Activated naive CD8-positive, alpha-beta T cell (primary cell): ENCODE measurements around the gene ASPG.

Experiments used
- H3K27ac Mint-ChIP-seq: one replicate; pipeline ENCODE4 v1.8.0; 2021; ENCODE audit warnings: mixed read lengths
- H3K27me3 Mint-ChIP-seq: one replicate; pipeline ENCODE4 v1.8.0; 2021; ENCODE audit warnings: mixed read lengths
- H3K36me3 Mint-ChIP-seq: one replicate; pipeline ENCODE4 v1.8.0; 2021; ENCODE audit warnings: mixed read lengths
- H3K4me1 Mint-ChIP-seq: one replicate; pipeline ENCODE4 v1.8.0; 2021; ENCODE audit warnings: low read depth, mixed read lengths
- H3K4me3 Mint-ChIP-seq: one replicate; pipeline ENCODE4 v1.8.0; 2021; ENCODE audit warnings: mild to moderate bottlenecking, mixed read lengths
- H3K9me3 Mint-ChIP-seq: one replicate; pipeline ENCODE4 v1.8.0; 2021; ENCODE audit warnings: low read depth, mixed read lengths

Gene ASPG

GRCh38 chr14:104144911-104145825 is 59.7 kb downstream of the ASPG start:
- no peaks in the 10 kb centered on the region for H3K4me1 Mint-ChIP-seq
- no peaks in the 10 kb centered on the region for H3K27me3 Mint-ChIP-seq
- no peaks in the 10 kb centered on the region for H3K9me3 Mint-ChIP-seq
- no peaks in the 10 kb centered on the region for H3K36me3 Mint-ChIP-seq
- no peak overlapping the region for H3K27ac Mint-ChIP-seq
- H3K4me3 Mint-ChIP-seq: no peak overlapping the region

DNA sequence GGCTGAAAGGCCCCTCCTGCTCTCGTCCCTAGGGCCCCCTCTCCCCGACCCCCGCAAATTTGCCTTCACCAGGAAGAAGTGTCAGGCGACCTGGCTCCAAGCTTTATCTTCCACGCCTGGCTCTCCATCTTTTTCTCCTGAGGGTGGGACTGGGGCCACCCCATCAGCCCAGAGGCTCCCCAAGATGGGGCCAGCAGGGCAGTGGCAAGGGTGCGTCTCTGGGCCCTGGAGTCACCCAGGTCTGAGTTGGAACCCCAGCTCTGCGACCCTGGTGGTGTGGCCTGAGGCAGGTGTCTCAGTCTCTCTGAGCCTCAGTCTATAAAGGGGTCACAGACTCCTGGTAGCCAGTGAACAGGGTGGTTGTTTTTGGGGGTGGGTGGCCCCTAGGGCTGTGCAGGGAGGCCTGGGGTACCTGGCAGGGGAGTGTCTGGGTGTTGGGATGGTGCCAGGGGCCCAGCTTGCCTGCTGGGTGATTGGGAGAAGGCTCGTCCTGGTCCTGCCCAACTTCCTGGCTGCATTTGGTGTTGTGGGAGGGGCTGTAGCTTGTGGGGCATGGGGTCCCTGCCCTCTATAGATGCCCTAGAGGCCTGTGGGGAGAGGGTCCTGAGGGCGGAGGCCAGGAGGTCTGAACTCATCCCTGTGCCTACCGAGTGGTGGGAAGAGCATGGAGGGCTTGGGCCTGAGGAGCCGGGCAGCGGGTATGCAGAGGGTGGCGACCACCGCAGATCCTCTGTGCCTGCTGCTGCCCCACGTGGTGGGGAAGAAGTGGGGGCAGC is 60.5 kb downstream of the ASPG start:
- Mint-ChIP-seq H3K36me3 (no peaks in the 10 kb centered on the region), H3K27ac (no peak overlapping the region), H3K4me3 (no peak overlapping the region), H3K27me3 (no peaks in the 10 kb centered on the region), H3K4me1 (no peaks in the 10 kb centered on the region), H3K9me3 (no peaks in the 10 kb centered on the region)

- H3K36me3 Mint-ChIP-seq: no peaks in the 10 kb centered on the region
- no peak overlapping the region for H3K27ac Mint-ChIP-seq
- no peak overlapping the region for H3K4me3 Mint-ChIP-seq
- H3K9me3 Mint-ChIP-seq: no peaks in the 10 kb centered on the region
- H3K27me3 Mint-ChIP-seq: no peaks in the 10 kb centered on the region
- no peaks in the 10 kb centered on the region for H3K4me1 Mint-ChIP-seq
Measured at GRCh38 chr14:104146651-104147345, 61.3 kb downstream of the ASPG start.

DNA sequence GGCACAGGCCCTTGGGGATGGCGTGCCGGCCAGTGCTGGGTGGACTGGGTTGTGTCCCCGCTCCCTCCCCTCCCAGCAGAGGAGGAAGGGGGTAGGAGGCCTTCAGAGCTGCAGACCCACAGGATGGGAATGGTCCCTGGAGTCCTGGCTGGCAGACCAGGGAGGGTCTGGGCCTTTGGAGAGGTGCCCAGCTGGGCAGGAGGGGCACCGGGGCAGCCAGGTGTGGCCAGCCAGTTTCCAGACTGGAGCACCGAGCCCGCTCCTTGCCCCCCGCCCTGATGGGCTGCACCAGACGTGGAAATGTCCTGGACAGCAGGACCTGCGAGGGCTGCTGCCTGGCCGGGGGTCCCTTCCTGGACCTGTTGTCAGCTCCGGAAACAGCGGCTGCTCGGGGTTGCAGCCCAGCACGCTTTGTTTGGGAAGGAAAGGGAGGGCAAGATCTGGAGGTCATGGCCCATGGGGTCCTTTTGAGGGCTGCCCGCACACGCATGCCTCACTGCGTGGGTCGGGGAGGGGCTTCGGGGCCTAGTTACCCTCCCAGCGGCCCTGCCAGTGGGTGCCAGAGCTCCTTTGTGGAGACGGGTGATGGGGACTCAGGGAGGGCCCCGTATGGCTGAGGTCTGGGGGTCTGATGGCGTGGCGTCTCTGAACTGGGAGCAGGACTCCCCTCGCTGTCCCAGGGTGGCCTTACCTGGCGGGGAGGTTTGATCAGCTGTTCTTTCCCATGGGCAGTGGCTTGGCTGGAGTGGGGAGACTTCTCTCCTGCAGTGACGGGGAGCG is 62.0 kb downstream of the ASPG start:
- no peaks in the 10 kb centered on the region for H3K36me3 Mint-ChIP-seq
- no peaks in the 10 kb centered on the region for H3K4me1 Mint-ChIP-seq
- no peaks in the 10 kb centered on the region for H3K27me3 Mint-ChIP-seq
- no peak overlapping the region for H3K27ac Mint-ChIP-seq
- H3K4me3 Mint-ChIP-seq: no peak overlapping the region
- H3K9me3 Mint-ChIP-seq: no peaks in the 10 kb centered on the region

DNA sequence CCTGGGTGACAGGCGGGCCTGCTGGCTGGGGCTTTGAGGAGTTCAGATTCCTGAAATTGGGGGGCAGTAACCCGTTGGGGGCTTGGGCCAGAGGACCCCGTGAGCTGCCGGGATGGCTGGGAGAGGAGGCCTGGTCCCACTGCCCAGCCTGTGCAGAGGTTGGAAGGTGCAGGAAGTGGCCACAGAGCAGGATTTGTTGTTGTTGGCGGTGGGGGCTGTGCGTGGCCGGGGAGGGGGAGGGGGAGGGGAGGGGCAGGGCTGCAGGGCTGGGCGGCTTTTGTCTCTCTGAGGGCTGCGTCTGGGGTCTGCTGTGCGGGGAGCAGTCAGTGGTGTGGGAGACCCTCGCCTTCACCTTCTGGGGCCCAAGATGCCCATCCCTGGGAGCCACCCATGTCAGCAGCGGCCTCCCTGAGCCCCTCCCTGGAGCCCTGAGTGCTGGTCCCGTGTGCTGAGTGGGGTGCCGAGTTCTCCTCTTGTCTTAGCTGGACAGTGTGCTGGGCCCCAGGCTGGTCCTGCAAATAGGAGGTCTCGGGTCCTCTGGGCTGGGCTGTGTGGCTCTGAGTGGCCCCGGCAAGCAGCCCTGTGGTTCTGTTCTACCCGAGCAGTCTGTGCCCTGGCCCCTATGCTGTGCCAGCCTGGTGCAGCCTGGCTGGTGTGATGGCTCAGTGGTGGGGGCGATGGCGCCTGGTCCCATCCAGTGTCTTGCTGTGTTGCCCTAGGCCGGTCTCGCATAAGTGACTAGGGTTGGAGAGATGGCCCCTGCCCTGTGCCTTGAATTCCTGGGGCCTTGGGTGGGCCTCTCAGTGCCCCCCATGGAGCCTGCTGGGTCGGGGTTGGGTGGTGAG is 63.2 kb downstream of the ASPG start:
- H3K36me3 Mint-ChIP-seq: no peaks in the 10 kb centered on the region
- H3K4me1 Mint-ChIP-seq: no peaks in the 10 kb centered on the region
- no peak overlapping the region for H3K4me3 Mint-ChIP-seq
- no peaks in the 10 kb centered on the region for H3K27me3 Mint-ChIP-seq
- no peaks in the 10 kb centered on the region for H3K9me3 Mint-ChIP-seq
- H3K27ac Mint-ChIP-seq: no peak overlapping the region

DNA sequence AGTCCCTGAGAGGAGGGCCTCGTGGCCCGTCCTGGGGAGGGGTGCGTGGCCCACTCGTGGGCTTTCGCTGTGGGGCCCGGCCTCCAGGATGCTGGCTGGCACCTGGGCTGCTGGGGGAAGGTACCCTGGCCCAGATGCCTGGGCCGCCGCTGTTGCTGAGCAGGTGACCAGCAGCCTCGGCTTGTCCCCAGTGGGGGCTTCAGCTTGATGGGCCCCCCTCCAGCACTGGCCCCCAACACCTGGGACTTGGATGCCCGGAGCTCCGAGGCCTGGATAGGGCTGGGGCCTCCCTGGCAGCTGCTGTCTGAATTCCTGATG is 63.7 kb downstream of the ASPG start:
- no peak overlapping the region for H3K4me3 Mint-ChIP-seq
- no peaks in the 10 kb centered on the region for H3K27me3 Mint-ChIP-seq
- no peaks in the 10 kb centered on the region for H3K9me3 Mint-ChIP-seq
- H3K36me3 Mint-ChIP-seq: no peaks in the 10 kb centered on the region
- H3K4me1 Mint-ChIP-seq: no peaks in the 10 kb centered on the region
- no peak overlapping the region for H3K27ac Mint-ChIP-seq

DNA sequence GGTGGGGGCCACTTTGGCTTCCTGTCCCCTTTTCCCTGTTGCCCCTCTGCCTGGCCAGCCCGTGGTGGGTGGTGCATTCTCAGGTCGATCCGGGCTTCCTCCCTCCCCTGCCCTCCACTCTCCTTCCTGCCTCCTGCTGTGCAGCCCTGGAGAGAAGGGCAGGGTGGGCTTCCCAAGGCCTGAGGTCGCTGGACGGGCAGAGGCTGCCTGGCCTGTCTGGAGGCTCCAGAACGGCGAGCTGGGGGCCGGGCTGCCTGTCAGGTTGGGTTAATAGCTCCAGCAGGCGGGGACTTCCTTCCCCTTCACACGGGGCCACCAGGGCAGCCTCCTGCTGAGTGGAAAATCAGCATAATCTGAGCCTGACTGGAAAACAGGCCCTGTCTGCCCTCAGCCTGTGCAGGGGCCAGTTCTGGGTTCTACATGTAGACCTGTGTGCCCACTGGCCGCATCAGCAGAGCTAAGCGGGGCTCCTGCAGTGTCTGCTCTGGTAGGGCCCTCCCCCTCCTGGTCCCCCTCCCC is 64.2 kb downstream of the ASPG start:
- H3K27me3 Mint-ChIP-seq: no peaks in the 10 kb centered on the region
- no peak overlapping the region for H3K4me3 Mint-ChIP-seq
- H3K4me1 Mint-ChIP-seq: no peaks in the 10 kb centered on the region
- H3K27ac Mint-ChIP-seq: no peak overlapping the region
- H3K9me3 Mint-ChIP-seq: no peaks in the 10 kb centered on the region
- no peaks in the 10 kb centered on the region for H3K36me3 Mint-ChIP-seq

DNA sequence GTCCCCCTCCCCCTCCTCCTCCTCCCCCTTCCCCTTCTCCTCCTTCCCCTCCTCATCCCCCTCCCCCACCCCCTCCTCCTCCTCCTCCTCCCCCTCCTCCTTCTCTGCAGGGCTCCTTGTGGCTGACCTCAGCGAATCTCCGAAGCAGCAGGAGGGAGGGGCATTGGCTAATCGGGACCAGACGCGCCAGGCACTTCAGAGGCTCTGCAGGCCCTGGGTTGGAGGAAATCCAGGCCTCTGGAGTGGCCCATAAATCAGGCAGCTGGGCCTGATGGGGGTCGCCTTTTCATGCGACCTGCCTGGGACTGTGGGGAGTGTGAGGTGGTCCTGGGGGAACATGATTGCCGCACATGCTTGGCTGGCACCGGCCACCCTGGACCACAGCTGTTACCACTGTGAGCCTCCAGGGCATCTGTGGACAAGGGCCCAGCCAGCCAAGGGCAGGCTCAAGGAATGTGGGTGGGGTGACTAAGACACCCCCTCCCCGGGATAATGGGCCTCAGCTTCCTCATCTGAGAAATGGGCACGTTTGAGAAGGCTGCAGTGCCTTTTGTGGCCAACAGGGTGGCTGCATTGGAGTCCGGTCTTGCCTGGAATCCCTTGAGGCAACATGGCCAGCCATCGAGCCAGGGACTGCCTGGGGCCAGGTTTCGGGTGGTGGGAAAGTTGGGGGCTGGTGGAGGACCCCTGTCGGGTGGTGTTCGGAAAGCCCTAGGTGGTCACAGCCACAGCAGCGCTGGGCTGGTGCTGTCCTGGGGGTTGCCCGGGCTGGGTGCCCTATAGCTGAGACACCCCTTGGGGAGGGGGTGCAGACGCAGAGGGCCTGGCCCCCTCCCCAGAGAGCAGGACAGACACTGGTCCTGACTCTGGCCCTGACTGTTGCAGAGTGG is 64.9 kb downstream of the ASPG start:
- H3K4me3 Mint-ChIP-seq: no peak overlapping the region
- H3K9me3 Mint-ChIP-seq: no peaks in the 10 kb centered on the region
- H3K27ac Mint-ChIP-seq: no peak overlapping the region
- H3K27me3 Mint-ChIP-seq: no peaks in the 10 kb centered on the region
- H3K36me3 Mint-ChIP-seq: no peaks in the 10 kb centered on the region
- H3K4me1 Mint-ChIP-seq: no peaks in the 10 kb centered on the region

- Mint-ChIP-seq H3K4me1 (no peaks in the 10 kb centered on the region), H3K9me3 (no peaks in the 10 kb centered on the region), H3K36me3 (no peaks in the 10 kb centered on the region), H3K27me3 (no peaks in the 10 kb centered on the region), H3K27ac (no peak overlapping the region), H3K4me3 (no peak overlapping the region)
Measured at GRCh38 chr14:104151026-104151381, 65.5 kb downstream of the ASPG start.

- no peaks in the 10 kb centered on the region for H3K36me3 Mint-ChIP-seq
- H3K4me1 Mint-ChIP-seq: no peaks in the 10 kb centered on the region
- H3K27me3 Mint-ChIP-seq: no peaks in the 10 kb centered on the region
- no peaks in the 10 kb centered on the region for H3K9me3 Mint-ChIP-seq
- no peak overlapping the region for H3K27ac Mint-ChIP-seq
- H3K4me3 Mint-ChIP-seq: no peak overlapping the region
Measured at GRCh38 chr14:104151566-104152245, 66.2 kb downstream of the ASPG start.

DNA sequence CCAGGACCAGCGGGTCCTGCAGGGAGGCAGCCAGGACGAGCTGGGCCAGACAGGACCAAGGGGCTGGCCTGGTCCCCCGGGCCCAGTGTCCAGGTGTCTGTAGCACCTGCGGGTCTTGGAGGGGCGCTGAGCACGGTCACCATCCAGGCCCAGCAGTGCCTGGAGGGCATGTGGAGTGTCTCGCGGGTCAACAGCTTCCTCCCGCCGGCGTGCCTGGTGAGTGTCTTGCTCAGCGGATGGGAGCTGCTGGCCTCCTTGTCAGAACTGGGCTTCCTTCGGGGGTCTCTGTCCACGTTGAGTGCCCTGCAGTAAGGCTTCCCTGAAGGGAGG is 66.7 kb downstream of the ASPG start:
- Mint-ChIP-seq H3K27ac (no peak overlapping the region), H3K27me3 (no peaks in the 10 kb centered on the region), H3K36me3 (no peaks in the 10 kb centered on the region), H3K4me1 (no peaks in the 10 kb centered on the region), H3K4me3 (no peak overlapping the region), H3K9me3 (no peaks in the 10 kb centered on the region)

- Mint-ChIP-seq H3K4me3 (no peak overlapping the region), H3K4me1 (no peaks in the 10 kb centered on the region), H3K27me3 (no peaks in the 10 kb centered on the region), H3K9me3 (no peaks in the 10 kb centered on the region), H3K27ac (no peak overlapping the region), H3K36me3 (no peaks in the 10 kb centered on the region)
Measured at GRCh38 chr14:104152686-104153393, 67.3 kb downstream of the ASPG start.
